Pons (tissue), 1 donor: ENCODE data around the gene KLHL24.
A peak's percentile ranks its signal among the peaks of the same experiment; 100 is the strongest.
"Not testable (repeated sequence)": the region's sequence is repeated elsewhere in the genome, so short reads cannot be mapped to it uniquely, and the experiment has no call there.

Experiments
- DNase-seq: peaks from one replicate; pipeline ENCODE4 v3.0.0-alpha.2; 2016; ENCODE audit warnings: low spot score

The KLHL24 gene

GRCh38 chr3:183697610-183698317, 62.3 kb downstream of the KLHL24 start, which contains the start of gene YEATS2:
TSS of gene YEATS2 (plus strand) at chr3:183697797. CDS start at chr3:183715163, 17,366 bp downstream.
- peak; percentile 53 for DNase-seq

- peak; percentile 50 for DNase-seq
Observed at GRCh38 chr3:183698318-183698751, 62.9 kb downstream of the KLHL24 start.

- DNase-seq: peak; percentile 71
Observed at GRCh38 chr3:183698756-183699155, 63.3 kb downstream of the KLHL24 start.

DNA sequence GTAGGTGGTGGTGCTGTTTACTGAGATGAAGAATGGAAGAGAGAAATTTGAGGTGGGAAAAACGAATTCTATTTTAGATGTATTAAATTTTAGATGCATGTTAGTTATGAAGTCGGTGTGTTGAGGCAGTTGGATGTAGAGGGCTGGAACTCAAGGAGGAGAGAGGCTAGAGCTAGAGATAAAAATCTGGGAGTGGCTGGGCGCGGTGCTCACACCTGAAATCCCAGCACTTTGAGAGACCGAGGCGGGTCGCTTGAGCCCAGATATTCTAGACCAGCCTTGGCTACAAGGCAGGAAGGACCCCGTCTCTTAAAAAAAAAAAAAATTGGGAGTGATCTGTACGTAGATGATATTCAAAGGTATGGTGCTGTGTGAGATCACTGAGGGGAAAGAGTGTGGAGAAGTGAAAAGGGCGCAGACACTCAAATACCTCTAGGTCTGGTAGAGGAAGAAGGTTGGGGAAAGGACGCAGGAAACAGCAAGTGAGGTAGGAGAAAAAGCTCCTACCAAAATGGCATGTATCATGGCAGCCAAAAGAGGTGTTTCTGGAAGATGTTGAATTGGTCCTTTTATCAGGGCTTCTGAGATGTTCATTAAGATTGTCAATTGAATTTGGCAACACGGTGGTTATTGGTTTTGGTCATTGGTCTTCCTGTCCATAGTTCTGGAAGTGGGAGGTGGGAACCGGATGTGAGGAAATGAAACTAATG, 64.0 kb downstream of the KLHL24 start:
- DNase-seq: peak; percentile 17

GRCh38 chr3:183701744-183702143, 66.3 kb downstream of the KLHL24 start:
- DNase-seq: no peak

GRCh38 chr3:183703892-183704291, 68.5 kb downstream of the KLHL24 start:
- DNase-seq: not testable (repeated sequence)

- DNase-seq: peak; percentile 29
Observed at GRCh38 chr3:183710231-183710630, 74.8 kb downstream of the KLHL24 start.

- DNase-seq: no peak
Observed at GRCh38 chr3:183711516-183711915, 76.1 kb downstream of the KLHL24 start.

- DNase-seq: peak; percentile 26
Observed at GRCh38 chr3:183714622-183715021, 79.2 kb downstream of the KLHL24 start.

DNA sequence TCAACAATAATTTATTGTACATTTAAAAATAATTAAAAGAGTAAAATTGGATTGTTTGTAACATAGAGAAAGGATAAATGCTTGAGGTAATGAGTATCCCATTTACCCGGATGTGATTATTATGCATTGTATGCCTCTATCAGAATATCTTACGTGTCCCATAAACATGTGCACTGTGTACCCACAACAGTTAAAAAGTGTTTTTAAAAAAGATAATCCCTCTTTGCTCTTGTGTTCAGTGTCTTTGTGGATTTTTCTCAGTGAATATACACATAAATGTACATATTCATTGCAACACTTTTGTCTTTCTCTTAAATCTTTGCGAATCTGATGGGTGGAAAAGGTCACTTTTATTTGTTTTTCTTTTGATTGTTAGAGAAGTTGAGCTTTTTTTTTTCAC, 82.6 kb downstream of the KLHL24 start:
- DNase-seq: no peak

DNA sequence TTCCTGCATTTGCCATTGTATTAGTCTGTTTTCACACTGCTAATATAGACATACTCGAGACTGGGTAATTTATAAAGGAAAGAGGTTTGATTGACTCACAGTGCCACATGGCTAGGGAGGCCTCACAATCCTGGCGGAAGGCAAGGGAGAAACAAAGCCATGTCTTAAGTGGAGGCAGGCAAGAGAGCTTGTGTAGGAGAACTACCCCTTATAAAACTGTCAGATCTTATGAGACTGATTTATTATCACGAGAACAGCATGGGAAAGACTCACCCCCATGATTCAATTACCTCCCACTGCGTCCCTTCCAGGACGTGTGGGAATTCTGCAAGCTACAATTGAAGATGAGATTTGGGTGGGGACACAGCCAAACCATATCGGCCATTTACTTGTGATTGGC, 90.0 kb downstream of the KLHL24 start:
- DNase-seq: no peak

- no peak for DNase-seq
Observed at GRCh38 chr3:183728204-183728603, 92.8 kb downstream of the KLHL24 start.

GRCh38 chr3:183730361-183730760, 94.9 kb downstream of the KLHL24 start:
- no peak for DNase-seq

DNA sequence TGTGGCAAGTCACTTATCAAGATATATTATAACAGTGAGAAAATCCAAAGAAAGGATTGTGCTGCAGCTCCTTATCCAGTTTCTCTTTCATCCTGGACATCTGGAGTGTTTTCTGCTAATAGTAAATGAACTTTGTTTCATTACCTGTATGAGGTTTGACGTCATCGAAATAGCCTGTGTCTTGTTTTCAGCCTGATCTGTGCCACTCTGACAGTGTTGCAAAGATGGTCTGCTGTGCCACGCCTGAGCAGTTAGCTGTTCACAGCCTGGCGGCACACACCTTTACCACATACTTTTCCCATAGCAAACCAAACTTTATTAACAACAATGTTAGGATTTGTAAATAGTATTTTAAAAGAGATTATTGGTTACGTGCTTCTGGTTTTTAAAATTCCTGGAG, 96.2 kb downstream of the KLHL24 start:
- DNase-seq: no peak

DNA sequence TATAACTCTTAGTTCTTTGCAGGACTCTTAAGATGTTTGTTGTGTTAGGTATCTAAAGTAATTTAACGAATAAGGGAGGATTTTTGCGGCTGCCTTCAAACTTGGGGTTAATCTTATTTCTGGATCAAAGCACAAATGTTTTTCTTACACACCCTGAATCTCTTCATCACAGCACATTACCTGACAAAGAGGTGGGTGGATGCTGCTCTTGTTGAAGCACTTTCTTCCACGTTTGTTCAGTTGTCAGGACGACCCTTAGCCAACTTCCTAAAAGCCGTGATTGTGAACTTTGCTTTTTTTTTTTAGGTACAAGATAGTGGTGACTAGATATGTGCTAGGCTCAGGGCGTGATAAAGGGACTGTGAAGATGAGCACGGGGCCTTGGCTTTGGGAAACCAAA, 98.1 kb downstream of the KLHL24 start:
- no peak for DNase-seq
